IPS-18c (cell line): Measurements from ENCODE around the gene ARHGEF18.
"Not testable (repeated sequence)": the region's sequence is repeated elsewhere in the genome, so short reads cannot be mapped to it uniquely, and the experiment has no call there.

ENCODE experiments used
- H3K4me3 ChIP-seq: 2 replicates; pipeline ENCODE4 v1.7.0; 2013; ENCODE audit warnings: low read depth, mild to moderate bottlenecking, low read length, moderate library complexity; ENCODE audit not compliant: insufficient read depth
- H3K9me3 ChIP-seq: one replicate; pipeline ENCODE4 v1.6.1; 2013; ENCODE audit warnings: mild to moderate bottlenecking, low read length, moderate library complexity; ENCODE audit not compliant: control insufficient read depth, insufficient read depth

The ARHGEF18 gene

DNA sequence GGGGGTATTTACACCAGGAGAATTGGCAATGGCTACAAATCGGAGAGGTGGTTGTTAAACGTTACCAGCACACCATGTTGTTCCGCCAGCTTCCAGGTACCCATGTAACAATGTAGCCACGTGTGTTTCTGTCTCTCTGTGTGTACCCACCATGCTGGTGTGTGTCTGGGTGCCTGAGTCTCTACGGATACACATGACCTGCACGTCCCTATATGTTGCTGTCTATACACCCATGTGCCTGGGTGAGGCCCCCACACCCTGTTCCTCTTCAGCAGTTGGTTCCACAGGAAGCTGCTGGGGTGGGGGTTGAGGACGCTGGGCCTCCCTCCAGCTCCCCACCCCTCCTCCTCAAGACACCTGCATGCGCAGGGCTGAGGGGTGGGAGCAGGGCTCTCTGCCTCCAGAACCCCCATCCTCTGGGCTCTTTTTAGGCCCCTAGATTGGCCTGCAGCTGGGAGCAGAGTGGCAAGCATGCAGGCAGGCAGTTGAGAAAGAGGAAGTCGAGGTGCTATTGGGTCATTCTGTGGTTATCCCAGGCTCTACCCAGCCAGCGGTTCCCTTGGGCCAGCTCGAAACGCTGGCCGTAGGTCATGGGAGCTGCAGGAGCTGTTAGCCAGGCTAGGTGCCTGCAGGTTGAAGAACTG, at the start of gene ARHGEF18:
TSS of gene ARHGEF18 (plus strand) at position 351 of the 644 bp plus-strand sequence. CDS start 13,954 bp downstream, outside the sequence.
- Histone ChIP-seq H3K4me3 (no peak within 1 kb of the TSS), H3K9me3 (peaks cover 5% of the 10 kb centered on the region)

DNA sequence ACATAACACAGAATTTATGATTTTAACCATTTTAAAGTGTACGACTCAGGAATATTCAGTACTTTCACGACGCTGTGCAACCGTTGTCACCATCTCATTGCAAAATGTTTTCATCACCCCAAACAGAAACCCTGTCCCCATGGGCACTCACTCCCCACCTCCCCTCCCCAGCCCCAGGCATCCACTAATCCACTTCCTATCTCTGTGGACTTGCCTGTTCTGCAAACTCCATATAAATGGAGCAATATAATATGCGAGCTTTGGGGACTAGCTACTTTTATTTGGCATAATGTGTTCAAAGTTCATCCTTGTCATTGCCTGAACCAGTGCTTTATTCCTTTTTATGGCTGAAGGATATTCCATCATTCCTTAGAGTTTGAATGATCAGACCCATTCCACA, 47.2 kb upstream of the ARHGEF18 start:
- Histone ChIP-seq H3K9me3 (no peaks in the 10 kb centered on the region), H3K4me3 (no peak overlapping the region)

DNA sequence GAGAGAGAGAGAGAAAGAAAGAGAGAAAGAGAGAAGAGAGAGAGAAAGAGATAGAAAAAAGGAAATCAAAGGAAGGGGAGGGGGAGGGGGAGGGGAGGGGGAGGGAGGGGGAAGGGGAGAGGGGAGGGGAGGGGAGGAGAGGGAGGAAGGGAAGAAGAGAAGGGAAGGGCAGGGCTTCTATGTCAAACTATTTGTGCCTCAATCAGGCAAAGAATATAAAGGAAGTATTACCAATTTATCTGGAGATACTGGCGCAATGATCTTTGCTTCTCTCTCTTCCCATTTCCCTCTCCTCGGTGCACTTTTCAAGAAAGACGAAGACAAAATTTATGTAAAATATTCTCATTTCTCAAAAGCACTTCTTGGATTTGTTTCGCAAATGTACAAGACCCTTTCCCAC, 45.3 kb upstream of the ARHGEF18 start:
- no peak overlapping the region for H3K4me3 ChIP-seq
- no peaks in the 10 kb centered on the region for H3K9me3 ChIP-seq

DNA sequence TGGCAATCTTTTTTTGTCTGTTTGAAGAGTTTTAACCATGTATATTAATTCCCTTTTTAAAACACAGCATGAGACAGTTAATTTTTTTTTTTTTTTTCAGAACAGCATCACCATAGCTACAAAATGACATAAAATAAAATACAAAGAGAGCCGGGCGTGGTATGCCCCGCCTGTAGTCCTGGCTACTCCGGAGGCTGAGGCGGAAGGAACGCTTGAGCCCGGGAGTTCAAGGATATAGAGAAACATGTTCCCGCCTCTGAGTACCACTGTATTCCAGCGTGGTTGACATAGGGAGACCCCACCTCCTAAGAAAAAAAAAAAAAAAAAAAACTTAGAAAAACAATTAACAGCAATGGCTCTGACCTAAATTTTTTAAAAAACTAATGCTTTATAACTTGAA, 44.5 kb upstream of the ARHGEF18 start:
- H3K4me3 ChIP-seq, result no peak overlapping the region
- H3K9me3 ChIP-seq, result no peaks in the 10 kb centered on the region

DNA sequence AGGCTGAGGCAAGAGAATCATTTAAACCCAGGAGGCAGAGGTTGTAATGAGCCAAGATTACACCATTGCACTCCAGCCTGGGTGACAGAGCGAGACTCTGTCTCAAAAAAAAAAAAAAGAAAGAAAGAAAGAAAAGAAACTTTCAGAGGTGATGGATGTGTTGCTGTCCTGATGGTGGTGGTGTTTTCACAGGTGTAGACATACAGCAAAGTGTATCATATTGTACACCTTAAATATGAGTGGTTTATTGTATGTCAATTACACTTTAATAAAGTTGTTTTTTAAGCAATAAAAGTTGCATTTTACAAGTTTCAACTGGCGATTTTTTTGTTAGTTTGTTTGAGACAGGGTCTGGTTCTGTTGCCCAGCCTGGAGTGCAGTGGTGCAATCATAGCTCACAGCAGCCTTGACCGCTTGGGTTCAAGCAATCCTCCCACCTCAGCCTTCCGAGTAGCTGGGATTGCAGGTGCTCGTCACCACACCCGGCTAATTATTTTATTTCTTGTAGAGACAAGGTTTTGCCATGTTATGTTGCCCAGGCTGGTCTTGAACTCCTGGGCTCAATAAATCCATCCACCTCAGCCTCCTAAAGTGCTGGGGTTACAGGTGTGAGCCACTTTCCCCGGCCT, 41.0 kb upstream of the ARHGEF18 start:
- no peaks in the 10 kb centered on the region for H3K9me3 ChIP-seq
- H3K4me3 ChIP-seq, result no peak overlapping the region

DNA sequence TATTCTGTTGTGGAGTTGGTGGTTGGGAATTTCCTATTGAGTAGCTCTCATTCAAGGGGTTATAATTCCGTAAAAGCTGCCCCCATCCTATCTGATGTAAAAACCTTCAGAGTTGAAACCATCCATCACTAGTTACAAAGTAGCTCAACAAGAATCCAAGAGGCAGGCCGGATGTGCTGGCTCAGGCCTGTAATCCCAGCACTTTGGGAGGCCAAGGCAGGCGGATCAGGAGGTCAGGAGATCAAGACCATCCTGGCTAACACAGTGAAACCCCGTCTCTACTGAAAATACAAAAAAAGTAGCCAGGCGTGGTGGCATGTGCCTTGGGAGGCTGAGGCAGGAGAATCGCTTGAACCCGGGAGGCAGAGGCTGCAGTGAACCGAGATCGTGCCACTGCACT, 40.4 kb upstream of the ARHGEF18 start:
- H3K9me3 ChIP-seq, H3K4me3 ChIP-seq: not testable (repeated sequence)

DNA sequence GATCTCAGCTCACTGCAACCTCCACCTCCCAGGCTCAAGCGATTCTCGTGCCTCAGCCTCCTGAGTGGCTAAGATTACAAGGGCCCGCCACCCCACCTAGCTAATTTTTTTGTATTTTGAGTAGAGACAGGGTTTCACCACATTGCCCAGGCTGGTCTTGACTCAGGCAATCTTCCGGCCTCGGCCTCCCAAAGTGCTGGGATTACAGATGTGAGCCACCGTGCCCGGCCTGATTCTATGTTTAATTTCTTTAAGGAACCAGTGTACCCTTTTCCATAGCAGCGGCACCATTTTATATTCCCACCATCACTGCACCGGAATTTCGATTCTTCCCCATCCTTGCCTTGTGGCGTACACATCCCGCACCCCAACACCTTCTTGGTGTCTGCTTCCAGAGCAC, 36.8 kb upstream of the ARHGEF18 start:
- Histone ChIP-seq H3K9me3 (no peaks in the 10 kb centered on the region), H3K4me3 (no peak overlapping the region)

DNA sequence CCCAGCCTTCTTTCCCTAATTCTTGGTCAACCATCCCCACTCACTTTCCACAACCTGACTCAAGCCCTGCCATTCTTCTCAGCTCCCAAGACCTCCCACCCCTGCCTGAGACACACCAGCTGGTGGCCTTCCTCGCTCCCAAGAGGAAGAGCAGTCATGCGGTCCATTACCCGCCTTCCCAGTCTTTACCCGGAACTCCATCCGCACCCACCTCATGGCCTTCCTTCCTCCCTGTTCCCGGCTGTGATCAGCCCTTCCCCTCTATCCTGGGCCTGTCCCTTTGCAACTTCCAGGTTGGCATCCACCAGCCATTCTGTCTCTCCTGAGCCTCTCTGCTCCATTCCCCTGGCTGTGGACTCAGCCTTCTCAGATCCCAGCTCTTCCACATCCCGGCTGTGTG, 35.9 kb upstream of the ARHGEF18 start:
- Histone ChIP-seq H3K4me3 (no peak overlapping the region), H3K9me3 (peaks cover 2% of the 10 kb centered on the region)

DNA sequence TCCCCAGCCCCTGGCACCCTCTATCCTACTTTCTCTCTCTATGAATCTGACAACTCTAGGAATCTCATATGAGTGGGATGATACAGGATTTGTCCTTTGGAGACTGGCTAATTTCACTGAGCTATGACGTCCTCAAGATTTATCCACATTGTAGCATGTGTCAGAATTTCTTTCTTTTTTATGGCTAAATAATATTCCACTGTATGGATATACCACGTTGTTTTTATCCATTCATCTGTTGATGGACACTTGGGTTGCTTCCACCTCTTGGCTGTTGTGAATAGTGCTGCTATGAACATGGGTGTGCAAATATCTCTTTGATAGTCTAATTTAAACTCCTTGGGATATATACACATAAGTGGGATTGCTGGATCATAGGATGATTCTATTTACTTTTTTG, 30.6 kb upstream of the ARHGEF18 start:
- Histone ChIP-seq H3K9me3 (peaks cover 4% of the 10 kb centered on the region), H3K4me3 (no peak overlapping the region)

DNA sequence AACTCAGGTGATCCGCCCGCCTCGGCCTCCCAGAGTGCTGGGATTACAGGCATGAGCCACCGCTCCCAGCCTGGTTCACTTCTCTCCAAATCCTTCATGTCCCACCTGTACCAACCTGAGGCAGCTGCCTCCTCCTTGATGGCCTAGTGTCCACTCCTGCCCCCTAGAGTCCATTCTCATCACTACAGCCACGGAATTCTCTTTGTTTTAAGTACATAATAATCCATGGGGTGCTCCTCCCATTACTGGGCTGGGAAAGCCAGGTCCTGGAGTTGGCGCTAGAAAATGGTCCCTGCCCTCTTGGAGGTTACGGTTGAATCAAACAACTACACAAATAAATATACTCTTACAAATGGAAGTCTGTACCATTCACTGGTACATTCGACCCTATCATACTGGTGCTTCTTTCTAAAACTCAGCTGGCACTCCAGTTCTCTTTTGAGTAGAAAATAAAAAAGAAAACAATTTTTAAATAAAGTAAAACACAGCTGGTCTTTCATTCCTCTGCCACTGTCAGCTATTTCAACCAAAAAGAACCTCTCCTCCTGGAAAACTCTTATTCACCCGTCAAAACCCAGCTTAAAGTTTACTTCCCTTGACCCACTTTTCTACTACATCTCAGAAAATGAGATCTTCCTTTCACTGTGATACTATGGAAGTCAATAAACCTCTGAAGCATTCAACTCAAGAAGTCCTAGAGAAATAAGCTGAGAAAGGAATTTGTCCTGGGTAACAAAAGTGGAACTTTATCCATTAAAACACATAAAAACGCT, 22.4 kb upstream of the ARHGEF18 start:
- peaks cover 2% of the 10 kb centered on the region for H3K9me3 ChIP-seq
- no peak overlapping the region for H3K4me3 ChIP-seq

DNA sequence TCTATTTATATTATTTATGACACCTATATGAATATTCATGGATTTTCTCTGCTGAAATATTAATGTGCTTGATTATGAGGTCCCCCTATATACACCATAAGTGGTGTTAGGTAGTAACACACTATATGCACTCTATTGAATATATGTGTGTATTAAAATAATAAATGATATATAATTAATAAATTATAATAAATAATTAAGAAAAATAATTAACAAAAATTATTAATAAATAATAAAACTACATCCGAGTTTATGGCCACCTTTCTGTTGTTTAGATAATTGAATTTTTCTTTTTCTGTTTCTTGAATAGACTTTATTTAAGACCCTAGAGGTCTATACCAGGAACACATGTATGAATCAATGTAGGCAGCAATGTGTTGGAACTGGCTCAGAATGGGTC, 20.9 kb upstream of the ARHGEF18 start:
- Histone ChIP-seq H3K4me3 (no peak overlapping the region), H3K9me3 (peaks cover 2% of the 10 kb centered on the region)

DNA sequence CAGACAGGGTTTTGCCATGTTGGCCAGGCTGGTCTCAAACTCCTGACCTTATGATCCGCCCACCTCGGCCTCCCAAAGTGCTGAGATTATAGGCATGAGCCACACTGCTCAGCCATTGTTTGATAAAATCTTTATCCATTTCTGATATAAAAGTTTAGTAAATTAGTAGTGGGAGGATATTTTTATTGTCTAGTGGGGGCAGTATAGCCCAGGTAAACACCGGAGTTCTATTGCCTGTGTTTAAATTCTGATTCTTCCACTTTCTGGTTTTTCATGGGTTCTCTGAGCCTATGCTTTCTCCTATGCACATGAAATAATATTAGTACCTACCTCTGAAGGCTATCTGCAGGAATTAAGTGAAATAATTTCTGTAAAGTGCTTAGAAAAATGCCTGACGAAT, 20.1 kb upstream of the ARHGEF18 start:
- Histone ChIP-seq H3K9me3 (peaks cover 2% of the 10 kb centered on the region), H3K4me3 (no peak overlapping the region)

DNA sequence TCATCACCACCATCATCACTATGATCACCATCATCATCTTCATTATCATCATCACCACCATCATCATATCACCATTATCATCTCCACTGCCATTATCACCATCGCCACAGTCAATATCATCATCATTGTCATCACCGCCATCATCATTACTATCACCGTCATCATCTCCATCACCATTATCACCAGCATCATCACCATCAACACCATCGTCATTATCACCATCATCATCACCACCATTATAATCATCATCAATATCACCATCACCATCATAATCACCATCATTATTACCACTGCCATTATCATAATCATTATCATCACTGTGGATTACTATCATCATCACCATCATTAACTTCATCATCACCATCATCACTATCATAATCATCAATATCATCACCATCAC, 17.3 kb upstream of the ARHGEF18 start:
- peaks cover 2% of the 10 kb centered on the region for H3K9me3 ChIP-seq
- no peak overlapping the region for H3K4me3 ChIP-seq

DNA sequence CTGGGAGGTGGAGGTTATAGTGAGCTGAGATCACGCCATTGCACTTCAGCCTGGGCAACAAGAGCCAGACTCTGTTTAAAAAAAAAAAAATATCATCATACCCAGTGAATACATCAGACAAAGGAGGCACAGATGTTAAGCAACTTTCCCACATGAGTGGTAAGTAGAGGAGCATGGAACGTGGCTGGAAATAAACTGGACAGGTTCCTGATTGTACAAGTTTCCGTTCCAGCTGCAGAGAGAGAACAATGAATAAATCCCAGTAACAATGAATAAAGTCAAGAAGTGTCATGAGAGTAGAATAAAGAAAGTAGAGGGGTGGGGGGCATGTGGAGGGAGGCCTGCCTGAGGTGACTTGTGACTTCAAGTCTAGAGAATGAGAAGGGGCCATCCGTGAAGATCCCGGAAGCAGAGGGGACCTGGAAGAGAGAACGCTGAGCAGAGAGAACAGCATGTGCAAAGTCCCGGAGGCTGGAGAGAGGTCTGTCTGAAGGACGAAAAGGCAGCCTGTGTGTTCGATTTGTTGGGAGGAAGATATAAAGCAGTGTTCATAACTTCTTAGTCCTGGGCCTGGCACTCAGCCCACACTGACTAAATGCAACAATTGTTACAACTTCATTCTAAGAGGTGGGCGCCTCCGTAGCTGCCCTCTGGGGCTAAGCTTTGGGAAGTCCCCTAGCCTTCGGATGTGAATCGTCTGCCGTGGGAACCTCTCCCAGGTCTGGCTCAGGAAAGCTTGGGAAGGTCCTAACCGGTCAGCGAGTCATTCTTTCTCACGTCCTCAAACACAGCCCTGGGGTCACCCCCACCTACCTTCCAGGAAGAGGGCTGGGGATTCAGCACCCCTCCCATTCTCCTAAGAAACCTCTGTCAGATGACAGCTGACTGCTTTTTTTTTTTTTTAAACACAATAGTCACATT, 15.3 kb upstream of the ARHGEF18 start:
- no peaks in the 10 kb centered on the region for H3K9me3 ChIP-seq
- H3K4me3 ChIP-seq, result no peak overlapping the region

DNA sequence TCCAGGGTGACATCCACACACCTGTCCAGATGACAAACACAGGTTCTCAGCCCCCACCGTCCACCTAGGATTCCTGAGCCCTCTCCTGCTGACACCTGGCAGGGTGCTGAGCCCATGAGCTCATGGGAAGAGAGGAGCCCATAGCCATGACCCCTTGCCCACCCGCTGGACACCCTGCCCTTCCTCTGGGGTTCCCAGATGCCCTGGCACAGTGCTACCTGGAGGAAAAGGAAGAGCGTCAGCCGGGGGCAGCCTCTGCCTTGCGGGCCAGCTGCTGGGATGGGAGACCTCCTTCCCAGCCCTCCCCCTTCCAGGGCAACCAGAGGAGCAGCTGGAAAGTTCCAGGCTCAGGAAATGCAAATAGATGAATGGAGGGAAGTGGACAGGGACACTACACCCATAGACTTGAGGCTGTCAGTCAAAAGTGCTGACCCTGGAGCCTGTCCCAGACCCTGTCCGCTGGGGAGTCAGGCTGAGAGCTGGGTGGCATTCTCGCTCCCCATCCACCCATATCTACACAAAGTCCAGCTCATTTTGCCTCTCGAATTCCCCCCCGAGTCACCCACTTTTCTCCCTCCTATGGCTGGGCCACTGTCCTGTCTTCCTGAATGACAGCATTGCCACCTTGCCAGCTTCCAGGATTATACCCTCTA, 12.3 kb upstream of the ARHGEF18 start:
- Histone ChIP-seq H3K9me3 (no peaks in the 10 kb centered on the region), H3K4me3 (no peak overlapping the region)

DNA sequence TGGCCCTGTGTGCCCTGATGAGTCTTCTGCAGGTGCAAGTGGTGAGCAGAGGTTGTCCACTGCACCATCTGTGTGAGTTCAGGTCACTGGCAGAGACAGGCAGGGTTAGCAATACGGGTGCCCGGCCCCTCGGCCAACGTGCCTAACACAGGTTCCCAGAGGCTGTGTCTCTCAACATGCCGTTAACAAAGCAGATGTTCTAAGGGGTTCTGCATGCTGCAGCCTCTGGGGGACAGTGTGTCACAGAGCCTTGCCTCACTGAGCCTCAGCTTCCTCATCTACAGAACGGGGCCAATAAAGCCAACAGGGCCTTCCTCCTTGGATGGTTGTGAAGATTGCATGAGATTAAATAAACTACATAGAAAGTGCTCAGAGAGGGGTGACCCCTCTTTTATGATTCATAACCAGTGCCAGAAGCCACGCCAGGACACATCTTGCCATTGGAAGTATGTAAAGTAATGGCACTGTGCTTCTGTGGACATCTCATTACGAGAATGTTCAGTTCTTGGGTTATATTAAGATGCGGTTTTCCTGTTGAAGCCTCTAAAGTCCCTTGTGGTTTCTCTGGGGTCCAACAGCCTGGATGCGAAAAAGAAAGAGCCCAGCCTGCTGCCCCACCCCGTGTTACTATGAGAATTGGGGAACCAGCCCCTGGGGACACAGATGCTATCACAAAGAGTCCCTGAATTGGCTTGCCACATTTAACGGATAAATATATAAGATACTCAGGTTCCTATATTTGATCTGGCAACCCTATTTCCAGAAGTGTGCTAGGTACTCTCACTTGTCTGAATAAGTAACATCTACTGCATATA, 11.2 kb upstream of the ARHGEF18 start:
- Histone ChIP-seq H3K9me3 (no peaks in the 10 kb centered on the region), H3K4me3 (no peak overlapping the region)
